Stimulated activated CD4-positive, alpha-beta T cell treated with anti-CD3 and anti-CD28 coated beads, Interleukin-1b, Interleukin-23, amount 100 ng/mL, for 4 hours (primary cell): ENCODE results near the gene SPRR2E.
"Not testable (repeated sequence)": the region's sequence is repeated elsewhere in the genome, so short reads cannot be mapped to it uniquely, and the experiment has no call there.

ENCODE experiments used
- DNase-seq, 2 donors: peaks; one replicate each; pipeline ENCODE4 v3.0.0-alpha.2; 2020; ENCODE audit warnings: low read depth in 2 of 2

The SPRR2E gene

DNA sequence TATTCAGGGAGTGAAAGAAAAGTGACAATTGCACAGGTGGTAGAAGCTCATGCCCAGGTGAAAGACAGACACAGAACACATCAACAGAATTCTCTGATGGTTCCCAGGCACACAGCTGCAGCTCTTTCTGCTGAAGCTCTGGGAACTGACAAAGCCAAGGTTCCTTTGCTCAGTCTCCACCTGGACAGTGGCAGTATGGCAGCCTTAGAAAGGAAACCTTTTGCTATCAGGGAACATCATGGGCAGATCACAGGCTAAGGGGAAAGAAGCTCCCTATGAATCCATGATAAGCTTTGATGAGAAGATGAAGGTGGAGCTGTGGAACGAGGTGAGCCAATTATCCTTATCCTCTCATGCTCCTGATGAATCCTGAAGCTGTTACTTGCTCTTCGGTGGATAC is 24.1 kb downstream of the SPRR2E start:
- DNase-seq, result no peak

DNA sequence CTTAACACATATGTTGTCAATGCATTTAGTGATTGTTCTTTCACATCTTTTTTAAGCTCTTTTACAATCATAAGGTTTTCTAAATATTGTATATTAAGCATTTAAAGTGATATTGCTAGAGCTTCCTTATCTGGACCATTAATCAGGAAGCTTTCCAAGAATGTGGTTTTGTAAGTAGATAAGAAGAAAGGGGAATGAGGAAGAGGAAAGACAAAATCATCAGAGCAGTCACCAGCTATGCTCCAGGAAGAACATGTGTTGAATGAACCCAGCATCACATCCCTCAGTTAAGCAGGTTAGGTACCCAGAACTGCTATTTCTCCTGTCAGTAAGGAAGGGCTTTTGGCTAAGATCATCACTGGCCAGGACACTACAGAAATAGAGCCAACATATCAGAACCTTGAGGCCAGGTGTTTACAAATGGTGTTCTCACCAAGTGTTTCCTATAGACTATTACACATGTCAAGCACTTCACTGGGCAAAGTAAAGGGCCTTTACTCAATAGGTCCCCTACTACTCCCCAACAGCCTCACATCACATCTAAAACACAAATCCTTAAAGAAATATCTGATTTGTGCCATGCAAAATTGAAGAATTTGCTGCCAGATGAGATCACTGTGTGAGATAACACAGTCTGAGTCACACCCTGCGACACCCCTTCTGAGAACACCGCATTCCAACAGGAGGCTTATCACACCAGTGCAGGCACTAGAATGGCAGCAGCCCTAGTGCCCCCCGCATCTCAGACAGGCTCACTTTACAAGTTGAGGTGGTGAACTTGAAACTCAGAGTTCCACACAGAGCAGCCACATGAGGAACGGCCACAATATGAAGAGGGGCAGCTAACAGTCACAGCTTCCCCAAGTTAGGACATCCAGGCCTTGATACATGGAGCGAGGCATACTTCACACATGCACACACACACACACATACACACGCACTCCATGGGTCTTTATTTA is 35.2 kb downstream of the SPRR2E start:
- DNase-seq, result no peak

DNA sequence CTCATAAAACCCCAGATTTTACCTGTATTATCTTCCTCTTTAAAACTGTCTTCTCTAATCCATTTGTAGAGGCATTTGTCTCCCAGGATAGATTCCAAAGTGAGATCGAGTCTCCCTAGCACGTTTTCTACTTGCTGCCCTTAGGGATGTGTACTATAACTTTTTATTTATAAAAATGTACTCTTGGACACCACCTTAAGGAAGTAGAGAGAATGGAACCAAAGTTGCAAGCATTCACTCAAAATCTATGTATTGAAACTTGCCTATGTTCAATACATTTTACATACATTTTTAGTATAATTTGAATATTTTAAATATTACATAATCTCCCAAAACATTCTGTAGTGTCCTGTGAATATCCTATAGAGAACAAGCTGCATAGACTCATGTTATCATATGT is 36.2 kb downstream of the SPRR2E start:
- no peak for DNase-seq

DNA sequence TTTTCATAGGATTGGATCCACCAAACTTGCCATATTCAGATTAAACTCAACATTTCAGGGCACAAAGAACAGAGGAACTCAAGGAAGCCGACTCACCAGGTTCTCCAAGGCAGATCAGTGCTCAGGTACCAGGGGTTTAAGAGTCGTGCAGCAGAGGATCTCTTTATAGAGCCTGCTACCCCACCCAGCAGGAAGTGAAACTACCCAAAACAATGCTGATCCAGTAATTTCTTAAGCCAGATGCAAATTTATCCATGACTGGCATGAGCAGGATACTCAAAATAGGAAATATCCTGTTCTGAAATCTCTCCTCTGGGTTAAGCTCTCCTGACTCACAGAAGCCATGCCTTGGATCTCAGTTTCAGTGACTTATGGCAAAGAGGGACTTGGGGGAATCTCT is 37.0 kb downstream of the SPRR2E start, which contains the start of gene SPRR2A:
Gene SPRR2A, minus strand, starts transcription at position 138 of the 400 bp plus-strand sequence. CDS start 777 bp downstream, outside the sequence.
- DNase-seq, result no peak

DNA sequence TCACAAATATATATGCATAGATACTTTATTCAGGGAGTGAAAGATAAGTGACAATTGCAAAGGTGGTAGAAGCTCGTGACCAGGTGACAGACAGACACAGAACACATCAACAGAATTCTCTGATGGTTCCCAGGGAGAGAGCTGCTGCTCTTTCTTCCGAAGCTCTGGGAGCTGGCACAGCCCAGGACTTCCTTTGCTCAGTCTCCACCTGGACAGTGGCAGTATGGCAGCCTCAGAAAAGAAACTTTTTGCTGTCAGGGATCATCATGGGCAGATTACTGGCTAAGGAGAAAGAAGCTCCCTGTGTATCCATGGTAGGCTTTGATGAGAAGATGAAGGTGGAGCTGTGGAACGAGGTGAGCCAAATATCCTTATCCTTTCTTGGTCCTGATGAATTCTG is 38.2 kb downstream of the SPRR2E start:
- DNase-seq, result not testable (repeated sequence)

DNA sequence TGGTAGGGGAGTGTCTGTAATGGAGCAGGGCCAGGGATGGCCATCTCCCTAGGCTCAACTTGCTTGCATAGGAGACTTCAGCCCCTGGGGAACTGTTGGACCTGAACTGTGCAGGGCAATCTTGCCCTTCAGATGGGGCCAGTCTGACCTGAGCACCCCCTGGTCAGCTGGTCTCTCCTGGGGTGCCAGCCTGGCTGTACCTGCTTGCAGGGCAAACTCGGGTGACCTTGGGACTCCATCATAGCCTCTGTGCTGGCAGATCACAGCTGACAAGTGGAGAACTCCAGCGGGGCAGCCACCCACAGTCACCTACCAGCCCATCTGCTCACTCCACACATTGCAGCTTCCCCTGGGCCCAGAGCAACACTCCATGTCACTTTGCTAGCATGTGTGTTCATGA is 45.1 kb downstream of the SPRR2E start:
- no peak for DNase-seq
